ENCODE measurements around the gene C11orf91.

C11orf91 gene

GRCh38 chr11:33703788-33704187 is 3.2 kb upstream of the C11orf91 start:
- H3K9ac ChIP-seq (ENCODE audit: low read length) = no peak overlapping the region
- no peak overlapping the region for H3K27ac ChIP-seq (ENCODE audit: low read depth, low read length)
- H3K27me3 ChIP-seq (ENCODE audit: insufficient read depth, low read length) = no peaks in the 10 kb centered on the region
- no peak overlapping the region for H4K12ac ChIP-seq (ENCODE audit: low read depth, low read length)
- no peaks in the 10 kb centered on the region for H3K79me2 ChIP-seq (ENCODE audit: control insufficient read depth, insufficient read depth, low read length, poor library complexity)
- H3K4me1 ChIP-seq (ENCODE audit: control insufficient read depth in 1 of 2, insufficient read depth in 2 of 2, low read length in 2 of 2) = peaks cover 4 to 14% of the 10 kb centered on the region in 2 experiments
- no peak overlapping the region for H3K4ac ChIP-seq (ENCODE audit: low read depth, low read length)
- no peak overlapping the region for H2BK12ac ChIP-seq (ENCODE audit: low read length)
- H2AK5ac ChIP-seq (ENCODE audit: low read length) = no peak overlapping the region
- no peak overlapping the region for H2BK5ac ChIP-seq (ENCODE audit: low read depth, low read length, poor library complexity)
- no peaks in the 10 kb centered on the region for H3K9me3 ChIP-seq (ENCODE audit: insufficient read depth, low read depth, low read length)
- DNase-seq = peak in 1 of 2 donors; percentile 26
- no peak overlapping the region for H3K14ac ChIP-seq (ENCODE audit: low read length)
- no peak overlapping the region for H2AFZ ChIP-seq (ENCODE audit: insufficient read depth, low read length, poor library complexity)
- H4K8ac ChIP-seq (ENCODE audit: low read depth, low read length) = no peak overlapping the region
- peaks cover 8% of the 10 kb centered on the region for H3K79me1 ChIP-seq (ENCODE audit: low read length)
- no peak overlapping the region for H3K4me3 ChIP-seq (ENCODE audit: low read depth, low read length)
- H4K91ac ChIP-seq (ENCODE audit: low read depth, low read length) = no peak overlapping the region
- no peak overlapping the region for H3K4me2 ChIP-seq (ENCODE audit: low read length)
- no peak overlapping the region for H3K18ac ChIP-seq (ENCODE audit: low read length)
- no peak overlapping the region for H3K23ac ChIP-seq (ENCODE audit: low read length)
- no CpG with 5 or more reads among the region's 4 CpGs for WGBS (ENCODE audit: extremely low coverage, insufficient coverage, insufficient read length)
- no peak overlapping the region for H2BK120ac ChIP-seq (ENCODE audit: insufficient read depth, low read length, poor library complexity)
- peaks cover 3 to 13% of the 10 kb centered on the region in 2 experiments for H3K36me3 ChIP-seq (ENCODE audit: control insufficient read depth in 1 of 2, insufficient read depth in 2 of 2, low read length in 2 of 2)

- Histone ChIP-seq H4K8ac (ENCODE audit: low read depth, low read length) (no peak overlapping the region), H2AK5ac (ENCODE audit: low read length) (no peak overlapping the region), H4K91ac (ENCODE audit: low read depth, low read length) (no peak overlapping the region), H3K4me2 (ENCODE audit: low read length) (no peak overlapping the region), H4K12ac (ENCODE audit: low read depth, low read length) (no peak overlapping the region), H3K36me3 (ENCODE audit: control insufficient read depth in 1 of 2, insufficient read depth in 2 of 2, low read length in 2 of 2) (peaks cover 3 to 13% of the 10 kb centered on the region in 2 experiments), H3K27me3 (ENCODE audit: insufficient read depth, low read length) (no peaks in the 10 kb centered on the region), H2AFZ (ENCODE audit: insufficient read depth, low read length, poor library complexity) (no peak overlapping the region), H2BK5ac (ENCODE audit: low read depth, low read length, poor library complexity) (no peak overlapping the region), H2BK12ac (ENCODE audit: low read length) (no peak overlapping the region), H3K9ac (ENCODE audit: low read length) (no peak overlapping the region), H3K18ac (ENCODE audit: low read length) (no peak overlapping the region), H3K27ac (ENCODE audit: low read depth, low read length) (no peak overlapping the region), H3K9me3 (ENCODE audit: insufficient read depth, low read depth, low read length) (no peaks in the 10 kb centered on the region), H3K79me2 (ENCODE audit: control insufficient read depth, insufficient read depth, low read length, poor library complexity) (no peaks in the 10 kb centered on the region), H3K23ac (ENCODE audit: low read length) (no peak overlapping the region), H2BK120ac (ENCODE audit: insufficient read depth, low read length, poor library complexity) (no peak overlapping the region), H3K79me1 (ENCODE audit: low read length) (peaks cover 8% of the 10 kb centered on the region), H3K4me1 (ENCODE audit: control insufficient read depth in 1 of 2, insufficient read depth in 2 of 2, low read length in 2 of 2) (peaks cover 4 to 14% of the 10 kb centered on the region in 2 experiments), H3K4me3 (ENCODE audit: low read depth, low read length) (no peak overlapping the region), H3K4ac (ENCODE audit: low read depth, low read length) (no peak overlapping the region), H3K14ac (ENCODE audit: low read length) (no peak overlapping the region)
- DNase-seq = no peak
- WGBS (ENCODE audit: extremely low coverage, insufficient coverage, insufficient read length) = no CpG with 5 or more reads among the region's 5 CpGs
Observed at GRCh38 chr11:33703234-33703633, 2.6 kb upstream of the C11orf91 start.

DNA sequence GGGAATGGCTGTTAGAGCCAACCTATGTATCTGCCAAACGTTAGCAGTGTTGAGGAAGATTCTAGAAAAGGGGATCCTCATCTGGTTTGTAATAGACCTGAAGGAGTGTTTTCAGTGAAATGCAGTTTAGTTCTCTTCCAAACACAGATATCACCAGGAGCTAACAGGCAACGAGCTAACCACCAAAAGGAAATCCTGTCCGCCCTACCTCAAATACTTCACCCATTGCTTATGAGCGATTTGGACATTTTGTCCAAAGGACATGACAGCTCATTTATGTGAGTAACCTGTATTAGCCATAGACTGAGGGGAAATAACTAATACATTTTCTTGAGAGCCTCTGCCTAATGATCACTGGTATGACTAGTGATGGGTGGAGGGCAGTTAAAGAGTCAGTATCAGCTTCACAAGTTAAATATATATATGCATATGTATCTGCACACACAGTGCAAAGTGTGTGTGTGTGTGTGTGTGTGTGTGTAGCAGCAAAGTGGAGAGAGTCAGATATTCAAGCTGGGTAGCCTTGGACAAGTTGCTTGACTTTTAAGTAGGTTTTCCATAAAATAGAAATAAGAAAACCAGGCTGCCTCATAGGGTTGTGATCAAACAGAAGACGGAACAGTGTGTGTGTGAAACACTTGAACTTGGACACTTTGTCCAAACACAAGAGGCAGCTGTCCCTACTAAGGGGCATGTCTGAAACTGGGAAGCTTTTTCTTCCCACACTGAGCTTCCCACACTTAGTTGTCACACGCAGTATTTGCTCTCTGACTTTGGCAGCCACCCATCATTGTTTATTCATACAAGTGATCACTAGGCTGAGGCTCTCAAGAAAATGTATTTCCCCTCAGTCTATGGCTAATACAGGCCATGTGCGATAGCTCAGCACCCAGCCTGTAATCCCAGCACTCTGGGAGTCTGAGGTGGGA is 940 bp upstream of the C11orf91 start:
- Histone ChIP-seq H2BK12ac (ENCODE audit: low read length) (no peak overlapping the region), H3K18ac (ENCODE audit: low read length) (no peak overlapping the region), H3K4me1 (ENCODE audit: control insufficient read depth in 1 of 2, insufficient read depth in 2 of 2, low read length in 2 of 2) (peaks cover 4 to 14% of the 10 kb centered on the region in 2 experiments), H2BK120ac (ENCODE audit: insufficient read depth, low read length, poor library complexity) (no peak overlapping the region), H3K27me3 (ENCODE audit: insufficient read depth, low read length) (no peaks in the 10 kb centered on the region), H2BK5ac (ENCODE audit: low read depth, low read length, poor library complexity) (no peak overlapping the region), H3K4ac (ENCODE audit: low read depth, low read length) (no peak overlapping the region), H3K4me2 (ENCODE audit: low read length) (peak overlapping the region; percentile 69), H3K79me2 (ENCODE audit: control insufficient read depth, insufficient read depth, low read length, poor library complexity) (no peaks in the 10 kb centered on the region), H3K36me3 (ENCODE audit: control insufficient read depth in 1 of 2, insufficient read depth in 2 of 2, low read length in 2 of 2) (peaks cover 0 to 7% of the 10 kb centered on the region in 2 experiments), H3K79me1 (ENCODE audit: low read length) (peaks cover 8% of the 10 kb centered on the region), H4K8ac (ENCODE audit: low read depth, low read length) (peak overlapping the region; percentile 64), H3K4me3 (ENCODE audit: low read depth, low read length) (peak overlapping the region; percentile 42), H4K91ac (ENCODE audit: low read depth, low read length) (no peak overlapping the region), H2AK5ac (ENCODE audit: low read length) (no peak overlapping the region), H3K9ac (ENCODE audit: low read length) (peak overlapping the region; percentile 11), H3K9me3 (ENCODE audit: insufficient read depth, low read depth, low read length) (no peaks in the 10 kb centered on the region), H2AFZ (ENCODE audit: insufficient read depth, low read length, poor library complexity) (peak overlapping the region; percentile 69), H3K27ac (ENCODE audit: low read depth, low read length) (peak overlapping the region; percentile 15), H4K12ac (ENCODE audit: low read depth, low read length) (no peak overlapping the region), H3K14ac (ENCODE audit: low read length) (no peak overlapping the region), H3K23ac (ENCODE audit: low read length) (no peak overlapping the region)
- WGBS (ENCODE audit: extremely low coverage, insufficient coverage, insufficient read length) = no CpG with 5 or more reads among the region's 7 CpGs
- DNase-seq = peak in 1 of 2 donors; percentile 53

GRCh38 chr11:33700063-33700501 is 544 bp downstream of the C11orf91 start:
- no peak overlapping the region for H3K23ac ChIP-seq (ENCODE audit: low read length)
- no peaks in the 10 kb centered on the region for H3K9me3 ChIP-seq (ENCODE audit: insufficient read depth, low read depth, low read length)
- peaks cover 8% of the 10 kb centered on the region for H3K79me1 ChIP-seq (ENCODE audit: low read length)
- H3K4ac ChIP-seq (ENCODE audit: low read depth, low read length) = no peak overlapping the region
- no peak overlapping the region for H2BK5ac ChIP-seq (ENCODE audit: low read depth, low read length, poor library complexity)
- H3K14ac ChIP-seq (ENCODE audit: low read length) = peak overlapping the region; percentile 51
- peak overlapping the region; percentile 38 for H3K18ac ChIP-seq (ENCODE audit: low read length)
- H2BK12ac ChIP-seq (ENCODE audit: low read length) = no peak overlapping the region
- peak overlapping the region; percentile 49 for H4K12ac ChIP-seq (ENCODE audit: low read depth, low read length)
- H2BK120ac ChIP-seq (ENCODE audit: insufficient read depth, low read length, poor library complexity) = no peak overlapping the region
- peak overlapping the region; percentile 74 for H3K4me3 ChIP-seq (ENCODE audit: low read depth, low read length)
- peak overlapping the region; percentile 13 for H2AFZ ChIP-seq (ENCODE audit: insufficient read depth, low read length, poor library complexity)
- H4K91ac ChIP-seq (ENCODE audit: low read depth, low read length) = peak overlapping the region; percentile 68
- peak overlapping the region; percentile 13 for H2AK5ac ChIP-seq (ENCODE audit: low read length)
- WGBS (ENCODE audit: extremely low coverage, insufficient coverage, insufficient read length) = no CpG with 5 or more reads among the region's 25 CpGs
- H4K8ac ChIP-seq (ENCODE audit: low read depth, low read length) = peak overlapping the region; percentile 59
- H3K36me3 ChIP-seq (ENCODE audit: control insufficient read depth in 1 of 2, insufficient read depth in 2 of 2, low read length in 2 of 2) = peaks cover 0 to 2% of the 10 kb centered on the region in 2 experiments
- no peaks in the 10 kb centered on the region for H3K79me2 ChIP-seq (ENCODE audit: control insufficient read depth, insufficient read depth, low read length, poor library complexity)
- peak overlapping the region; percentile 54 for H3K4me2 ChIP-seq (ENCODE audit: low read length)
- no peak overlapping the region for H3K9ac ChIP-seq (ENCODE audit: low read length)
- peaks cover 8 to 16% of the 10 kb centered on the region in 2 experiments for H3K4me1 ChIP-seq (ENCODE audit: control insufficient read depth in 1 of 2, insufficient read depth in 2 of 2, low read length in 2 of 2)
- H3K27me3 ChIP-seq (ENCODE audit: insufficient read depth, low read length) = no peaks in the 10 kb centered on the region
- no peak for DNase-seq
- H3K27ac ChIP-seq (ENCODE audit: low read depth, low read length) = no peak overlapping the region

Data from trophoblast cell (in vitro differentiated cells and primary cell).